AML-193 (cell line): ENCODE measurements around the gene ILK.

Experiments used
- DNase-seq, 2 experiments: peaks; one replicate each; lab custom pipeline; 2025; lab: John Stamatoyannopoulos, UW

The ILK gene

GRCh38 chr11:6656936-6657335 lies 53.4 kb downstream of the ILK start:
- DNase-seq: no peak

- no peak for DNase-seq
Measured at GRCh38 chr11:6657346-6657745, 53.8 kb downstream of the ILK start.

GRCh38 chr11:6658647-6659046 lies 55.1 kb downstream of the ILK start:
- DNase-seq: no peak
